A549 treated with Mapracorat at 1 μM for 4 hours (cell line): ENCODE measurements around the gene CHRM4. TPM values are rescaled to one million over a fixed set of nuclear protein-coding genes. Genes with fewer than 3 reads are reported as not detected.

Source experiments
- total RNA-seq: library from RNA; stranded (reverse); fragments of 200-300 nt; extraction: Qiagen RNA extraction; gene quantifications from 5 replicates; pipeline ENCODE4 v1.2.3, GENCODE V29; 2022

CHRM4 gene
- total RNA-seq = 0.30 to 0.70 TPM (median 0.44 TPM) in 5 replicates

GRCh38 chr11:46391578-46392420 lies at the start of gene CHRM4:
Gene CHRM4, minus strand, starts transcription at chr11:46391776. Its CDS starts 5,219 bp downstream, at chr11:46386557.

GRCh38 chr11:46381048-46381818 lies 10.3 kb downstream of the CHRM4 start, which contains the start of gene MDK:
Gene MDK, plus strand, starts transcription at chr11:46381669. Its CDS starts 389 bp downstream, at chr11:46382058.

DNA sequence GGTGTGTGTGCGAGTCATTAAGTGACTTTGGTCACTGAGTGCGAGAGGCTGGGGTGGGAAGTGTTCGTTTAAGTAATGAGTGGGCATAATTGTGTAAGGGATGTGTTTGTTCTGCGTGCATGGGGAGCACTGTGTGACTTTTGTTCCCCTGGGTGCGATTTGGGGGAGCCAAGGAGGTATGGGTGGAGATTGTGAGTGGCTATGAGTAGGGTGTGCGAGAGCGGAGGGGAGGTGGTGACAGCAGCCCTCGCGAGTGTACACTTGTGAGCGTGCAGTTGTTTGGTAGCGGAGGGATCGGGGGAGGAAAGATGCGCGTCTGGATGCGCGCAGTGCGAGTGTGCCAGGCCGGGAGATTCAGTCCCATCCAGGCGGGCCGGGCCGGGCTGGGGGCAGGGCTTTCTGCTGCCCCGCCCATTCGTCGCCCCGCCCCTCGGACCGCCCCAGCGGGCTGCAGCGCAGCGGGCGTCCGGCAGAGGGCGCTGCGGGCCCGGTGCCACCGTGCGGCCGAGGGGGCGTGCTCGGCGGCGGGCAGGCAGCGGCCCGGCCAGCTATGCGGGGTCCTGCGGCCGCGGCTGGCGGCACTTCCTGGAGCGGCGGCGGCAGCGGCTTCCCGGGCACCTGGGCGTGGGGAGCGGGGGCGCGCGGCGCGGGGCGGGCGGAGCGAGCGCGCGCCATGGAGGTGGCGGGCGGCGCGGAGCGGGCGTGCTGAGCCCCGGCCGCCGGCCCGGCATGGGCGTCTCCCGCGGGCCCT lies 44.5 kb downstream of the CHRM4 start, which contains the start of gene DGKZ:
Gene DGKZ (plus strand): TSS at position 578 of the 751 bp plus-strand sequence. CDS start 197 bp downstream, outside the sequence.

Other genes with a start within 250 kb of the CHRM4 start
- gene CREB3L1, start 114.1 kb downstream of the CHRM4 start, total RNA-seq = 3.8 to 5.2 TPM (median 4.5 TPM) in 5 replicates
- 35.1 to 54.4 TPM (median 48.3 TPM) in 5 replicates for gene DGKZ, start 44.3 kb downstream of the CHRM4 start, total RNA-seq
- gene MDK, start 10.1 kb downstream of the CHRM4 start, total RNA-seq = 14.8 to 20.9 TPM (median 20.0 TPM) in 5 replicates
- 12.5 to 15.8 TPM (median 15.5 TPM) in 5 replicates for gene AMBRA1, start 202.2 kb upstream of the CHRM4 start, total RNA-seq
- 4.6 to 5.9 TPM (median 5.2 TPM) in 5 replicates for gene HARBI1, start 225.5 kb upstream of the CHRM4 start, total RNA-seq
- 46.8 to 64.6 TPM (median 53.7 TPM) in 5 replicates for gene ATG13, start 225.8 kb upstream of the CHRM4 start, total RNA-seq